Parathyroid adenoma (tissue), 2 donors: Measurements from ENCODE around the gene NRXN3.
"Not testable (repeated sequence)": the region's sequence is repeated elsewhere in the genome, so short reads cannot be mapped to it uniquely, and the experiment has no call there.

Experiments used
- H2AFZ ChIP-seq: fragments of 300-600 bp; sonication (generic); one replicate; pipeline ENCODE4 v1.7.0; 2017; ENCODE audit warnings: antibody characterized with exemption, mild to moderate bottlenecking
- H3K27ac ChIP-seq: fragments of 300-600 bp; sonication (generic); one replicate; pipeline ENCODE4 v1.7.0; 2017
- H3K27me3 ChIP-seq: fragments of 300-600 bp; sonication (generic); one replicate; pipeline ENCODE4 v1.7.0; 2017; ENCODE audit warnings: low read length; ENCODE audit not compliant: control insufficient read depth, insufficient read depth
- H3K36me3 ChIP-seq: fragments of 300-600 bp; sonication (generic); one replicate; pipeline ENCODE4 v1.7.0; 2017; ENCODE audit warnings: low read length; ENCODE audit not compliant: control insufficient read depth, insufficient read depth
- H3K4me1 ChIP-seq: fragments of 300-600 bp; sonication (generic); one replicate; pipeline ENCODE4 v1.7.0; 2017; ENCODE audit warnings: control low read depth
- H3K4me2 ChIP-seq: fragments of 300-600 bp; sonication (generic); one replicate; pipeline ENCODE4 v1.7.0; 2017; ENCODE audit warnings: low read length
- H3K4me3 ChIP-seq: fragments of 300-600 bp; sonication (generic); one replicate; pipeline ENCODE4 v1.7.0; 2017; ENCODE audit warnings: low read depth, low read length
- H3K79me2 ChIP-seq: fragments of 300-600 bp; sonication (generic); one replicate; pipeline ENCODE4 v1.7.0; 2017; ENCODE audit warnings: control low read depth
- H3K9ac ChIP-seq: fragments of 300-600 bp; sonication (generic); one replicate; pipeline ENCODE4 v1.7.0; 2017; ENCODE audit warnings: mild to moderate bottlenecking
- H3K9me3 ChIP-seq: fragments of 300-600 bp; sonication (generic); one replicate; pipeline ENCODE4 v1.7.0; 2017; ENCODE audit warnings: low read length; ENCODE audit not compliant: control insufficient read depth
- TF ChIP-seq, protein P1 (sequence below): fragments of 300-600 bp; sonication (generic); IDR thresholded peaks from one replicate; pipeline ENCODE4 v1.7.0; 2017; ENCODE audit warnings: antibody characterized with exemption, mild to moderate bottlenecking
- donor health status: primary hyperparathyroidism.

Gene NRXN3

DNA sequence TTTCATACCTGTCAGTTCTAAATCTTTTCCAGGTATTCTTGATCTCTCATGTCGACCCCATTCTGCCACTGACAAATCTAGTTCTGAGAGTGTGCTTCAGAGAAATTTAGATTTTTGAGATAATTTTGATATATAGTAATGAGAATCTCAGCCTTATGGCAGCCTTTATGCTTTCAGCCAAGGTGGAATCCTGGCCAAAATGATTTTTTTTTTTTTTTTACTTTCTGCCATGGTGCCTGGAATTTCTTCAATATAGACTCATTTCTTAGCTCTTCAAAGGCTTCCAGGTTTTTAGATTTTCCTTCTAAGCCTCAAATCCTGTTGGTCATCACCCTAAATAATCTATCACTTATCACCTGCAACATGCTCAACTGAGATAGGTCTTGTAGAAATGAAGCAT lies 926.6 kb downstream of the NRXN3 start:
- Histone ChIP-seq H3K9ac (no peak overlapping the region), H3K4me1 (peaks cover 11% of the 10 kb centered on the region), H3K9me3 (no peaks in the 10 kb centered on the region), H3K36me3 (no peaks in the 10 kb centered on the region), H3K79me2 (no peaks in the 10 kb centered on the region), H3K27ac (no peak overlapping the region), H2AFZ (peak overlapping the region; percentile 16), H3K27me3 (no peaks in the 10 kb centered on the region), H3K4me2 (no peak overlapping the region), H3K4me3 (no peak overlapping the region)
- TF ChIP-seq, protein P1, sequence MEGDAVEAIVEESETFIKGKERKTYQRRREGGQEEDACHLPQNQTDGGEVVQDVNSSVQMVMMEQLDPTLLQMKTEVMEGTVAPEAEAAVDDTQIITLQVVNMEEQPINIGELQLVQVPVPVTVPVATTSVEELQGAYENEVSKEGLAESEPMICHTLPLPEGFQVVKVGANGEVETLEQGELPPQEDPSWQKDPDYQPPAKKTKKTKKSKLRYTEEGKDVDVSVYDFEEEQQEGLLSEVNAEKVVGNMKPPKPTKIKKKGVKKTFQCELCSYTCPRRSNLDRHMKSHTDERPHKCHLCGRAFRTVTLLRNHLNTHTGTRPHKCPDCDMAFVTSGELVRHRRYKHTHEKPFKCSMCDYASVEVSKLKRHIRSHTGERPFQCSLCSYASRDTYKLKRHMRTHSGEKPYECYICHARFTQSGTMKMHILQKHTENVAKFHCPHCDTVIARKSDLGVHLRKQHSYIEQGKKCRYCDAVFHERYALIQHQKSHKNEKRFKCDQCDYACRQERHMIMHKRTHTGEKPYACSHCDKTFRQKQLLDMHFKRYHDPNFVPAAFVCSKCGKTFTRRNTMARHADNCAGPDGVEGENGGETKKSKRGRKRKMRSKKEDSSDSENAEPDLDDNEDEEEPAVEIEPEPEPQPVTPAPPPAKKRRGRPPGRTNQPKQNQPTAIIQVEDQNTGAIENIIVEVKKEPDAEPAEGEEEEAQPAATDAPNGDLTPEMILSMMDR, result no peak

DNA sequence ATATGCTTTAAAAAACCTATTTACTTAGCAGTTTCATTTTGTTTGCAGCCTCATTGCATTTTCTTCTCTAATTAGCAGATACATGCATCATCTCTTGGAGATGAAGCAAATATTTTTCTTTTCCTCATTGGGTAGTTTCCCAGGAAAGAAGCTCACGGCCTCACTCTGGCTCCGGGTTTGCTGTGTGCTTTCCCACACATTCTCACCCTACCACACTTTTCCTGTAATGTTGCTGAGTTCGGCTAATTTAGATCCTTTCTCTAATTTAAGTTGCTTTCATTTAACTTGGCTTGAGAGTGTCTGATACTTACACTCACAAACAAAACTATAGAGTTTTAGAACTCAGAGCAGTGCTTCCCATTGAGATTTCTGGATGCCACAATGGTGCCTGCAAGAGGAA lies 928.2 kb downstream of the NRXN3 start:
- peaks cover 8% of the 10 kb centered on the region for H3K4me1 ChIP-seq
- no peak overlapping the region for H3K4me3 ChIP-seq
- no peaks in the 10 kb centered on the region for H3K36me3 ChIP-seq
- H3K27ac ChIP-seq, result no peak overlapping the region
- TF ChIP-seq, protein P1, result no peak
- no peak overlapping the region for H2AFZ ChIP-seq
- H3K9me3 ChIP-seq, result no peaks in the 10 kb centered on the region
- H3K9ac ChIP-seq, result no peak overlapping the region
- no peak overlapping the region for H3K4me2 ChIP-seq
- H3K79me2 ChIP-seq, result no peaks in the 10 kb centered on the region
- no peaks in the 10 kb centered on the region for H3K27me3 ChIP-seq

DNA sequence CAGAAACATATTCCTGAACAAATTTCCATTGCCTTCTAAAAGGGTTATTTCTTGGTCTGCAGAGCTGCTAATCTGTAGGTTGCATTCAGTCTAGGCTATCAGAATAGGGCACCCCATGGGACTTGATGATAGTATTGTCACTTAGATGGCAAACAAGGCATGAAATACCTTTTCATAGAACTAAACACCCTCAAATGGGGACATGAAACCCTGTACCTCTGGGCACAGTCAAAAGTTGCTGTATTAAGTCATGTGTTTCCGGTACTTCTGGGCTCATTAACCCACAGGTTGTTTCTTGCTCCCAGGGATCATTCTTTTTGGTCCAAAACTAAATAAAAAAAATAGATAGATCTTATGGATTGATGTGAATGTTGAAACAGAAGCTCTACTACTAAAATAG lies 930.4 kb downstream of the NRXN3 start:
- Histone ChIP-seq H3K79me2 (no peaks in the 10 kb centered on the region), H3K36me3 (no peaks in the 10 kb centered on the region), H3K9ac (no peak overlapping the region), H3K9me3 (no peaks in the 10 kb centered on the region), H3K4me2 (no peak overlapping the region), H3K4me3 (no peak overlapping the region), H3K27me3 (no peaks in the 10 kb centered on the region), H3K27ac (no peak overlapping the region), H2AFZ (no peak overlapping the region), H3K4me1 (peaks cover 10% of the 10 kb centered on the region)
- TF ChIP-seq, protein P1, result no peak

DNA sequence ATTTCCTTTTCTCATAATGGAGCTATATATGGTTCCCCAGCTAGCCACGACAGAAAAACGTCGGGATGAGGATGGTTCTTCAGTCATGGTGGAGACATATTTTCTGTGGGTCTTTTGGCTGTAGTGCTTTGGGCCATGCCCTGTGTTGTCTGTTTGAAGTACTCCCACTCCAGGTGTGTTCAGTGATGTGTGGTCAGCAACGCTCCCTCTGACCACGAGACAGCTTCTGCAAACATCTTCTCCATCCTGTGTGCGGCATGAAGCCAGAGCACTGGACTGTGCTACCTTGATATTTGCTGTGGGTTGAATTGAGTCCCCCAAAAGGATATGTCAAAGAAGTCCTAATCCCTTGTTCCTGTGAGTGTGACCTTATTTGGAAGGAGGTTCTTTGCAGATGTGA lies 931.2 kb downstream of the NRXN3 start:
- no peaks in the 10 kb centered on the region for H3K79me2 ChIP-seq
- TF ChIP-seq, protein P1, result no peak
- no peak overlapping the region for H2AFZ ChIP-seq
- no peaks in the 10 kb centered on the region for H3K27me3 ChIP-seq
- H3K4me1 ChIP-seq, result peaks cover 10% of the 10 kb centered on the region
- H3K27ac ChIP-seq, result no peak overlapping the region
- H3K9me3 ChIP-seq, result no peaks in the 10 kb centered on the region
- H3K36me3 ChIP-seq, result no peaks in the 10 kb centered on the region
- H3K4me3 ChIP-seq, result no peak overlapping the region
- H3K4me2 ChIP-seq, result no peak overlapping the region
- no peak overlapping the region for H3K9ac ChIP-seq

DNA sequence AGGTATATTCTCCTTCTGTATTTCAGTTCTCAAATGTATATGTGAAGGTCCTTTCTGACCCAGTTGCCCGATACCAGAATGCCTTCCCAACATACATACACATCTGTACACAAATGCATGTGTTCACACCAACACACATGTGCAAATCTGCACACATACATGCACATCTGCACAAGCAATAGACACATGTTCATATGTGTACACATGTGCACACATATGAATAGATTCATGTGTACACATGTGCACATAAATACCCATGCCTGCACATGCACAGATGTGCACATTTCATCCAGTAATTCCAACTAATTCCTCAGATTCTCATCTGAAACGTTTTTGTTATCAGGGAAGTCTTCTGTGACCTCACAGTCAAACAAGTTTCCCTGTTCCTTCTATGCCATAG lies 933.6 kb downstream of the NRXN3 start:
- Histone ChIP-seq H3K36me3 (no peaks in the 10 kb centered on the region), H3K4me2 (no peak overlapping the region), H3K4me3 (no peak overlapping the region), H3K9me3 (no peaks in the 10 kb centered on the region), H3K9ac (no peak overlapping the region), H3K27me3 (no peaks in the 10 kb centered on the region), H3K27ac (no peak overlapping the region), H3K79me2 (no peaks in the 10 kb centered on the region), H3K4me1 (peaks cover 6% of the 10 kb centered on the region), H2AFZ (no peak overlapping the region)
- TF ChIP-seq, protein P1, result no peak

DNA sequence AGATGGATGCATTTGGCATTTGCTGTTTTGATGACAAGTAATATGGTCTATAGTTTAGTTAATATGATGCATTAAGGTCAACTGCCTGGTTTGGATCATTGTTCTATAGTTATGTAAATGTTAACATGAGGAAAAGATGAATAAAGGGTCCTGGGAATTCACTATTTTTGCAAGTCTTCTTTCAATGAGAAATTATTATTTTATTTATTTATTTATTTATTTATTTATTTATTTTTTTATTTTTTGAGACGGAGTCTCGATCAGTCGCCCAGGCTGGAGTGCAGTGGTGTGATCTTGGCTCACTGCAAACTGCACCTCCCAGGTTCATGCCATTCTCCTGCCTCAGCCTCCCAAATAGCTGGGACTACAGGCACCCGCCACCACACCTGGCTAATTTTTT lies 940.4 kb downstream of the NRXN3 start:
- H3K4me1 ChIP-seq, H3K9ac ChIP-seq, H2AFZ ChIP-seq, H3K9me3 ChIP-seq, H3K4me2 ChIP-seq, H3K36me3 ChIP-seq, H3K79me2 ChIP-seq, H3K27ac ChIP-seq, H3K4me3 ChIP-seq, H3K27me3 ChIP-seq: not testable (repeated sequence)
